Brain pericyte (primary cell): ENCODE results near the gene GOLGA6L26.
"Not testable (repeated sequence)": the region's sequence is repeated elsewhere in the genome, so short reads cannot be mapped to it uniquely, and the experiment has no call there.

ENCODE experiments used
- DNase-seq: peaks from one replicate; pipeline ENCODE4 v3.0.0-alpha.2; 2012; ENCODE audit warnings: low read depth, low spot score

The GOLGA6L26 gene, protein sequence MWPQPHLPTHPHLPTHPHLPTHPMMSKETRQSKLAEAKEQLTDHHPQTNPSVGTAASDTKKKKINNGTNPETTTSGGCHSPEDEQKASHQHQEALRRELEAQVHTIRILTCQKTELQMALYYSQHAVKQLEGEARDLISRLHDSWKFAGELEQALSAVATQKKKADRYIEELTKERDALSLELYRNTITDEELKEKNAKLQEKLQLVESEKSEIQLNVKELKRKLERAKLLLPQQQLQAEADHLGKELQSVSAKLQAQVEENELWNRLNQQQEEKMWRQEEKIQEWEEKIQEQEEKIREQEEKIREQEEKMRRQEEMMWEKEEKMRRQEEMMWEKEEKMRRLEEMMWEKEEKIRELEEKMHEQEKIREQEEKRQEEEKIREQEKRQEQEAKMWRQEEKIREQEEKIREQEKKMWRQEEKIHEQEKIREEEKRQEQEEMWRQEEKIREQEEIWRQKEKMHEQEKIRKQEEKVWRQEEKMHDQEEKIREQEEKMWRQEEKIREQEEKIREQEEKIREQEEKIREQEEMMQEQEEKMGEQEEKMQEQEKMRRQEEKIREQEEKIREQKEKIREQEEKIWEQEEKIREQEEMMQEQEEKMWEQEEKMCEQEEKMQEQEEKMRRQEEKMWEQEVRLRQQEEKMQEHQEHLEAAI

DNA sequence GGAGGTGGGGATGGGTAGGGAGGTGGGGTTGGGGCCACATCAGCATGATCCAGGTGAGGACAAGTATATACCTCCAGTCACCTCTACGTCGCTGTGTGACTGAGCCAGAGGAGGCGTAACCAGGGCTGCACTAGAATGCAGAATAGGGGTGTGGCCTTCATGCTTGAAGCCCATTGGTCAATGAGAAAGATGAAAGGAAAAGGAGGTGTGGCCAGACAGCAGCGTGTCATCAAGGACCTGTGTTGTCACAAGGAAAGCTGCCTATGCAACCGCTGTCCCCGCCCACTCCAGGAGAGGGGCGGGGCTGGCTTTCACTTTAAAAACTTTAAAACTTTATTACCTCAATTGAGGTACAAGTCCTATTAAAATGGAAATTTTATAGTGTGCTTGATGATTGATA lies at the start of gene GOLGA6L26:
GOLGA6L26 (minus strand) TSS at position 101 of the 400 bp plus-strand sequence; CDS start at position 40, 61 bp downstream.
- DNase-seq, result not testable (repeated sequence)

DNA sequence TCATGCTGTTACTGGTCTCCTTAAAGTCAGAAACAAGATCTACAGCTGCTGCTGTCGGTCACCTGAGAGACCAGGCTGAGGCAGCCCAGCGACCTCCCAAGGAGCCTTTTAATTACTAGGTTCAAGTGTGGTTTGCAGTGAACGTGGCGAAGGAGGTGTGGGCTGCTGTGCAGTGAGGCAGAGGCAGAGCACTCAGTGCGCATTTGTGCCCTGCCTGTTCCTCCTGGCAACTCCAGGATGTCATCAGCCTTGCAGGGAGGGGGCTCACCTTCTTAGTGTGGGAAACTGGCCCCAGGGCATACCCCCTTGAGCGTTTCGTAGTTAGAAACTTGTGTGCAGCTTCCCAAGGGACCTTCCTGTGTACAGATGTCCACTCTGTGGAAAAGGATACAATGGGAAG lies 47.2 kb upstream of the GOLGA6L26 start:
- DNase-seq, result not testable (repeated sequence)

GRCh38 chr15:23380700-23381099 lies 46.7 kb upstream of the GOLGA6L26 start:
- DNase-seq, result not testable (repeated sequence)

DNA sequence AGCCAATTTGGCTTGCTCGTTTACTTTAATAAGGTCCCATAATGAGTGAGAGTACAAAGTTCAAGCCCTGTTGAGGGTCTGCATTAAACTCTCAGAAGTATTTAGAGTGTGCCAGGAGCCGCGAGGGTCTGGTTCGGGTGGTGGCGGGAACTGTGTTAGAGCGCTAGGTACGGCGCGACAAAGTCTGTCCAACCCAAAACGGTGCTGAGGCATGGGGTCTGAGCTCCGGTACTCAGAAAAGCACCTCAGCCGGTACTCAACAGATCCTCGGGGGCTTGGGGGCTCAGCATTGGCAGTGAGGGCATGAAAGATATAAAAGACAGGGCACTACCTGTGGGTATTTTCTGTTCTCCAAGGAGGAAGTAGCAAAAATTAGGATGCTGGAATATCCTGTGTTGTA lies 45.0 kb upstream of the GOLGA6L26 start:
- DNase-seq, result not testable (repeated sequence)

- not testable (repeated sequence) for DNase-seq
These were observed 40.2 kb upstream of the GOLGA6L26 start for GRCh38 chr15:23374226-23374625.

- DNase-seq, result not testable (repeated sequence)
These were observed 39.0 kb upstream of the GOLGA6L26 start for GRCh38 chr15:23372891-23373600.

GRCh38 chr15:23372284-23372683 lies 38.3 kb upstream of the GOLGA6L26 start:
- no peak for DNase-seq

GRCh38 chr15:23371868-23372267 lies 37.9 kb upstream of the GOLGA6L26 start:
- DNase-seq, result not testable (repeated sequence)

DNA sequence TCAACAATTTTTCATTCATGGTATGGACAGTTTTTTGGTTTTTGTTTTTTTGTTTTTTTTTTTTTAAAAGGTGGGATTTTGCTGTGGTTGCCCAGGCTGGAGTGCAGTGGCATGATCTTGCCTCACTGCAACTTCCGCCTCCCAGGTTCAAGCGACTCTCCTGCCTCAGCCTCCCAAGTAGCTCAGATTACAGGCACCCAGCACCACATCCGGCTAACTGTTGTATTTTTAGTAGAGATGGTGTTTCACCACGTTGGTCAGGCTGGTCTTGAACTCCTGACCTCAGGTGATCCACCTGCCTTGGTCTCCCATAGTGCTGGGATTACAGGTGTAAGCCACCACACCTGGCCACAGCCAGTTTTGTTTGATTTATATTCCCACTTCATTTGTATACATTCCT lies 37.1 kb upstream of the GOLGA6L26 start:
- not testable (repeated sequence) for DNase-seq

DNA sequence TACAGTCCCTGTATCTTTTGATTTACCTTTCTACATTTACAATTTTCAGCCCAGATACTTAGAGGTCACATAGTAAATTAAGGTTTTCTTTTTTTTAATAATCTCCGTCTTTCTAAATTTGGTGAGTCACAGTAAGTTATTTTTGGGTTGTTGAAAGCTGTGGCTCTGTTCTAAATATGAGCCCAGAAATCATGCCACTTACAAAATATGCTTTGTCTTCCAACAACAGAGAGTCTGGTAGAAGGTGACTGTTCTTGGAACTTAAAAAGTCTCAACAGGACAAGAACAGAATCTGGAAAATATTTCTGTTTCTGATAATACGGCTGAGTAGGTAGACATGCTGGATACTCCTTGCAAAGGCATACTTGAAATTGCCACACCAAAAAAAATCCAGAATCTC lies 36.6 kb upstream of the GOLGA6L26 start:
- DNase-seq, result no peak

GRCh38 chr15:23364261-23364660 lies 30.3 kb upstream of the GOLGA6L26 start:
- DNase-seq, result not testable (repeated sequence)

GRCh38 chr15:23362622-23363021 lies 28.6 kb upstream of the GOLGA6L26 start:
- not testable (repeated sequence) for DNase-seq

DNA sequence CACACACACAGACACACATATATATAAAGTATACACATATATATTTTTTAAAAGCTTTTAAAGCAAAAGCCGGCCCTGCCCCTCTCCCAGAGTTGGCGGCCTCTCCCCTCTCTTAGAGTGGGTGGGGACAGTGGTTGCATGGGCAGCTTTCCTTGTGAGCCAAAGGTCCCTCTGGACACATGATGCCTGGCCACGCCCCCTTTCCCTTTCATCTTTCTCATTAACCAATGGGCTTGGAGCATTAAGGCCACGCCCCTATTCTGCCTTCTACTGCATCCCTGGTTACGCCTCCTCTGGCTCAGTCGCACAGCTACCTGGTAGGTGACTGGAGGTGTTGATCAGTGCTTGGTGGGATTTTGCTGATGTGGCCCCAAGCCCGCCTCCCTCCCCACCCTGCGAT lies 20.5 kb upstream of the GOLGA6L26 start, which contains the start of gene GOLGA8S:
GOLGA8S (plus strand) TSS at position 301 of the 400 bp plus-strand sequence; CDS start at position 363, 62 bp downstream.
- DNase-seq, result not testable (repeated sequence)

- not testable (repeated sequence) for DNase-seq
These were observed 22.8 kb downstream of the GOLGA6L26 start for GRCh38 chr15:23311233-23311632.

DNA sequence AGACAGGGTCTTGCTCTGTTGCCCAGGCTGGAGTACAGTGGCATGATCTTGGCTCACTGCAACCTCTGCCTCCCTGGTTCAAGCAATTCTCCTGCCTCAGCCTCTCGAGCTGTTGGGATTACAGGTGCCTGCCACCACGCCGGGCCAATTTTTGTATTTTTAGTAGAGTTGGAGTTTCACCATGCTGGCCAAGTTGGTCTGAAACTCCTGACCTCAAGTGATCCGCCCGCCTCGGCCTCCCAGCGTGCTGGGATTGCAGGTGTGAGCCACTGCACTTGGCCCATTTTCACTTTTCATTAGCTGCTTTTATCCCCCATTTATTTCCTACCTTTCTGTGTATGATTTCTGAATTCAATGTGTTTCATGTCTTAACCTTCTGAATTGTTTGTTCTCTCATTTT lies 28.1 kb downstream of the GOLGA6L26 start:
- DNase-seq, result not testable (repeated sequence)

DNA sequence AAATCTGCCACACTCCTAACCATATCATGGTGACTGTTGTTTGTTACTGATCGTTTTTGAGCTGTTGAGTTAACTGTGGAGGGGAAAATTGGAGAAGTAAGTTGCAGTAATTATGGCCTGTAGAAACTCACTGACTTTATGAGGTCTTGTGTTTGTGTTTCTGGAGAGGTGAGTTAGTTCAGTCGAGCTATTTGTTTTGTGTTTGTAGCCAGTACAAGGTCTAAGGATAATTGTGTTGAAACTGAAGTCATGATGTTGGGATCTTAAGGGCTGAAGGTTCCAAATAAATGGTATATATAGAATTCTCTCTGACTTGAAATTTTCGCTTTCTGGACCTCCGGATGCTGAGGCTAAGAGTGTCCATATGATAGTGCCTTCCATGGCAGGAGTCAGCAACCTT lies 29.2 kb downstream of the GOLGA6L26 start:
- DNase-seq, result not testable (repeated sequence)

DNA sequence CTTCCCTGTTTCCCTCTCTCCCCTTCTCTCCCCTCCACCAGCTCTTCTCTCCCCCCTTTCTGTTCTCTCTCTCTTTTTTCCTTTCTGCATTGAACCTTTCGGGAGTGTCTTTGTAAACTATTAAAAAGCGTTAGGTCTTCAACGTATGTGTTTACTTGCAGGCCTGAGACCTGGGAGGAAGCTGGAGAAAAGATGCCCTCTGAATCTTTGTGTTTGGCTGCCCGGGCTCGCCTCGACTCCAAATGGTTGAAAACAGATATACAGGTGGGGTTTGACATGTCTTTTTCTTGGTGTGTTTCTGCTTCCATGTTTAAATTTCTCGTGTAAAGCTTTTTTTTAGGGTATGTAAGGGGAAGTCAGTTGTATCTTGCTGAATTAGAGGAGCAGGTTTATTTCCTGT lies 29.7 kb downstream of the GOLGA6L26 start:
- not testable (repeated sequence) for DNase-seq

DNA sequence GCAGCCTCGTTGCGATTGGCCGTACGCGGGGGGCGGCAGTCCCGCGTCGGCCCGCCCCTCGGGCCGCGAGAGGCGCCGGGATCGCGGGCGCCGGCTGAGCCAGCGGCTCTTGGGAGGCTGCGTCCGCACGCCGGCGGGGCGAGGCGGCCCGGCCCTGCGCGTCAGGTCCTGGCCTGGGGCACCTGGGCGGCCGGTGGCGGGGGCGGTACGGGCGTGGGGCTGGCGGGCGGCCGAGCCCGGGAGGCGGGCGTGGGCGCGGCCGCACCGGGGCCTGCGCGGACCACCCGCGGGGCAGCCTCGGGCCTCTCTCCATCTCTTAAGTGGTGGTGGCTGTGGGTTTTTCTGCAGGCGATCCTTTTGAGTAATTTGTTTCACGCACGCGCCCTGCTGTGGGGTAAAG lies 30.3 kb downstream of the GOLGA6L26 start:
- DNase-seq, result not testable (repeated sequence)

GRCh38 chr15:23303246-23303645 lies 30.8 kb downstream of the GOLGA6L26 start:
- DNase-seq, result not testable (repeated sequence)
